Neural cell (in vitro differentiated cells): ENCODE measurements around the gene GLRX. TPM values are rescaled to one million over a fixed set of nuclear protein-coding genes. Genes with fewer than 3 reads are reported as not detected.

ENCODE experiments used
- H2AFZ ChIP-seq: fragments of 200-600, 300-800 bp; sonication (generic), shearing (Covaris generic); 2 replicates; pipeline ENCODE4 v1.6.0; 2014; ENCODE audit warnings: low read depth, mild to moderate bottlenecking, antibody characterized with exemption, low read length, moderate library complexity
- H3F3A ChIP-seq: fragments of 200-600 bp; shearing (Covaris generic); 2 replicates; pipeline ENCODE4 v1.6.1; 2016; ENCODE audit warnings: mild to moderate bottlenecking, moderate library complexity, mixed read lengths, antibody characterized with exemption, low read length; ENCODE audit not compliant: insufficient read depth, poor library complexity, severe bottlenecking
- H3K27ac ChIP-seq: fragments of 200-600, 300-800 bp; sonication (generic), shearing (Covaris generic); 2 replicates; pipeline ENCODE4 v1.5.1; 2014; ENCODE audit warnings: mild to moderate bottlenecking, low read length, moderate library complexity
- H3K27me3 ChIP-seq: fragments of 300-800, 200-600 bp; sonication (generic), shearing (Covaris generic); 2 replicates; pipeline ENCODE4 v1.6.0; 2014; ENCODE audit warnings: mild to moderate bottlenecking, low read depth, low read length, moderate library complexity; ENCODE audit not compliant: insufficient read depth
- H3K36me3 ChIP-seq: fragments of 300-800, 200-600 bp; sonication (generic), shearing (Covaris generic); 2 replicates; pipeline ENCODE4 v1.5.1; 2014; ENCODE audit warnings: mild to moderate bottlenecking, antibody characterized with exemption, low read length, moderate library complexity; ENCODE audit not compliant: insufficient read depth
- H3K4me2 ChIP-seq: fragments of 300-800, 200-600 bp; sonication (generic), shearing (Covaris generic); 2 replicates; pipeline ENCODE4 v1.6.0; 2014; ENCODE audit warnings: mild to moderate bottlenecking, low read length
- H3K4me3 ChIP-seq: fragments of 300-800, 200-600 bp; sonication (generic), shearing (Covaris generic); 2 replicates; pipeline ENCODE4 v1.5.1; 2014; ENCODE audit warnings: mild to moderate bottlenecking, low read length, moderate library complexity
- H3K79me2 ChIP-seq: fragments of 200-600 bp; shearing (Covaris generic); replicated peaks from 2 replicates; pipeline ENCODE4 v1.6.0; 2014; ENCODE audit warnings: mild to moderate bottlenecking, low read length, moderate library complexity; ENCODE audit not compliant: insufficient read depth
- H3K9ac ChIP-seq: fragments of 300-800, 200-600 bp; sonication (generic), shearing (Covaris generic); 2 replicates; pipeline ENCODE4 v1.6.1; 2016; ENCODE audit warnings: mild to moderate bottlenecking, low read length, mixed read lengths
- H3K9me2 ChIP-seq: fragments of 200-600 bp; shearing (Covaris generic); 2 replicates; pipeline ENCODE4 v1.6.1; 2016; ENCODE audit warnings: mild to moderate bottlenecking, low read length, mixed read lengths; ENCODE audit not compliant: insufficient read depth
- H3K9me3 ChIP-seq: fragments of 200-600, 300-800 bp; sonication (generic), shearing (Covaris generic); 2 replicates; pipeline ENCODE4 v1.6.1; 2016; ENCODE audit warnings: mild to moderate bottlenecking, mixed run types, low read length, moderate library complexity, mixed read lengths
- H4K20me1 ChIP-seq: fragments of 200-600 bp; shearing (Covaris generic); 2 replicates; pipeline ENCODE4 v1.6.1; 2016; ENCODE audit warnings: mild to moderate bottlenecking, mixed run types; ENCODE audit not compliant: insufficient read depth
- CTCF ChIP-seq: fragments of 450-650 bp; IDR thresholded peaks from 2 replicates; pipeline ENCODE4 v1.5.1; 2014; ENCODE audit warnings: antibody characterized with exemption, mild to moderate bottlenecking, moderate library complexity; ENCODE audit not compliant: poor library complexity, severe bottlenecking
- EP300 ChIP-seq: fragments of 450-650 bp; conservative IDR thresholded peaks from 2 replicates; pipeline ENCODE4 v1.6.1; 2014; ENCODE audit warnings: antibody characterized with exemption, mild to moderate bottlenecking, moderate library complexity; ENCODE audit not compliant: poor library complexity, severe bottlenecking
- EZH2 ChIP-seq: fragments of 200-600, 300-800 bp; shearing (Covaris generic), sonication (generic); IDR thresholded peaks from 2 replicates; pipeline ENCODE4 v1.6.1; 2014; ENCODE audit warnings: antibody characterized with exemption, low read length, borderline replicate concordance, mild to moderate bottlenecking; ENCODE audit not compliant: insufficient read depth, poor library complexity, severe bottlenecking
- MXI1 ChIP-seq: fragments of 450-650 bp; conservative IDR thresholded peaks from 2 replicates; pipeline ENCODE4 v1.6.1; 2014; ENCODE audit warnings: antibody characterized with exemption, mild to moderate bottlenecking; ENCODE audit not compliant: poor library complexity, severe bottlenecking
- POLR2AphosphoS5 ChIP-seq: IDR thresholded peaks from 2 replicates; pipeline ENCODE4 v1.6.1; 2012
- RAD21 ChIP-seq: fragments of 450-650 bp; conservative IDR thresholded peaks from 2 replicates; pipeline ENCODE4 v1.6.1; 2014; ENCODE audit warnings: antibody characterized with exemption, mild to moderate bottlenecking, moderate library complexity
- REST ChIP-seq: IDR thresholded peaks from 2 replicates; pipeline ENCODE4 v1.6.1; 2012; ENCODE audit warnings: borderline replicate concordance
- SMC3 ChIP-seq: fragments of 450-650 bp; conservative IDR thresholded peaks from 2 replicates; pipeline ENCODE4 v1.6.1; 2014; ENCODE audit warnings: antibody characterized with exemption, mild to moderate bottlenecking, moderate library complexity; ENCODE audit not compliant: poor library complexity
- TAF1 ChIP-seq: IDR thresholded peaks from 2 replicates; pipeline ENCODE4 v1.6.1; 2012; ENCODE audit warnings: low read depth
- polyA plus RNA-seq: library from polyadenylated mRNA; depleted of rRNA; stranded (reverse); fragments of >200 nt; gene quantifications from 2 replicates; pipeline ENCODE4 v1.2.3, GENCODE V29; 2014

Gene GLRX
- polyA plus RNA-seq, 1 donor from 2014 or later: 54.0 TPM

GRCh38 chr5:95781101-95781583, 41.4 kb downstream of the GLRX start:
- H3K9me3 ChIP-seq: no peaks in the 10 kb centered on the region
- no peak overlapping the region for H3K27ac ChIP-seq
- H3K36me3 ChIP-seq: peaks cover 4% of the 10 kb centered on the region
- TF ChIP-seq MXI1 (no peak), EP300 (no peak), RAD21 (peak; percentile 65), REST (no peak), CTCF (peak; percentile 75), SMC3 (peak; percentile 76), POLR2AphosphoS5 (no peak), TAF1 (no peak), EZH2 (no peak)
- H3K4me2 ChIP-seq: no peak overlapping the region
- no peak overlapping the region for H3K4me3 ChIP-seq
- no peak overlapping the region for H3K9ac ChIP-seq
- H3K9me2 ChIP-seq: no peaks in the 10 kb centered on the region
- H3K27me3 ChIP-seq: no peaks in the 10 kb centered on the region
- H3K79me2 ChIP-seq: no peaks in the 10 kb centered on the region
- no peak overlapping the region for H2AFZ ChIP-seq
- H4K20me1 ChIP-seq: no peaks in the 10 kb centered on the region
- H3F3A ChIP-seq: no peaks in the 10 kb centered on the region

GRCh38 chr5:95780597-95780996, 41.9 kb downstream of the GLRX start:
- Histone ChIP-seq H3K9me2 (no peaks in the 10 kb centered on the region), H3K9me3 (no peaks in the 10 kb centered on the region), H3K79me2 (no peaks in the 10 kb centered on the region), H2AFZ (no peak overlapping the region), H3K4me3 (no peak overlapping the region), H3K36me3 (peaks cover 1% of the 10 kb centered on the region), H3K9ac (no peak overlapping the region), H3K4me2 (no peak overlapping the region), H3K27ac (no peak overlapping the region), H3K27me3 (no peaks in the 10 kb centered on the region), H3F3A (no peaks in the 10 kb centered on the region), H4K20me1 (no peaks in the 10 kb centered on the region)
- TF ChIP-seq MXI1 (no peak), CTCF (no peak), EP300 (no peak), SMC3 (no peak), POLR2AphosphoS5 (no peak), EZH2 (no peak), REST (no peak), TAF1 (no peak), RAD21 (no peak)
